Mucosa of stomach (tissue), 1 donor: Measurements from ENCODE around the gene ACVR1.

Source experiments
- H3K27me3 ChIP-seq: one replicate; pipeline ENCODE4 v1.7.0; 2013; ENCODE audit warnings: mild to moderate bottlenecking, low read length; ENCODE audit not compliant: control insufficient read depth, insufficient read depth
- H3K36me3 ChIP-seq: one replicate; pipeline ENCODE4 v1.7.0; 2013; ENCODE audit warnings: low read length; ENCODE audit not compliant: control insufficient read depth, insufficient read depth
- H3K4me1 ChIP-seq: one replicate; pipeline ENCODE4 v1.7.0; 2013; ENCODE audit warnings: mild to moderate bottlenecking, low read length; ENCODE audit not compliant: control insufficient read depth, insufficient read depth
- H3K4me3 ChIP-seq: one replicate; pipeline ENCODE4 v1.7.0; 2013; ENCODE audit warnings: low read length
- H3K9ac ChIP-seq: one replicate; pipeline ENCODE4 v1.7.0; 2013; ENCODE audit warnings: mild to moderate bottlenecking, low read length, moderate library complexity
- H3K9me3 ChIP-seq: one replicate; pipeline ENCODE4 v1.7.0; 2013; ENCODE audit warnings: mild to moderate bottlenecking, low read length, moderate library complexity; ENCODE audit not compliant: control insufficient read depth
- donor health status: Pancreatic carcinoma.

Gene ACVR1

GRCh38 chr2:157699806-157700205 lies 176.3 kb downstream of the ACVR1 start:
- Histone ChIP-seq H3K9ac (no peak overlapping the region), H3K27me3 (no peaks in the 10 kb centered on the region), H3K9me3 (no peaks in the 10 kb centered on the region)

DNA sequence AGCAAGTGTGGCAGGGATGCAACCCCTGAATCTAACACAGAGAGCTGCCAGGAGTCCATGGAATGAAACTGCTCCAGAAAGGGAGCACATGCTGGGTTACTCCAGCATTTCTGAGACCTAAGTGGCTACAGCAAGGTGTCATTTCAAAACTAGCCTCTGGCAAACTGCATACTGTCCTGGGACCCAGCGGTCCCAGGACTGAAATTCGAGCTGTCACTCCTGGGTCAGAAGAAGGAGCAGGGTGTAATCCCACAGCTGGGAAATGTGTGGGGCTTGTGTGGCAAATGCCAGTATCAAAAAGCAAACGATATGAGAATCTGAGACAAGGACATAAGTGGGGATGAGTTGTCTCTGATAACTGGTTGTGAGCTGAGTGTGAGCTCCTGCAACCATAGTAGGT lies 177.1 kb downstream of the ACVR1 start:
- H3K4me3 ChIP-seq = no peak overlapping the region
- H3K27me3 ChIP-seq = no peaks in the 10 kb centered on the region
- no peaks in the 10 kb centered on the region for H3K36me3 ChIP-seq
- no peaks in the 10 kb centered on the region for H3K9me3 ChIP-seq
- H3K4me1 ChIP-seq = no peaks in the 10 kb centered on the region
- H3K9ac ChIP-seq = no peak overlapping the region

More at GRCh38 chr2:157699806-157700205, 176.3 kb downstream of the ACVR1 start:
- Histone ChIP-seq H3K36me3 (no peaks in the 10 kb centered on the region), H3K4me1 (no peaks in the 10 kb centered on the region), H3K4me3 (no peak overlapping the region)

- Histone ChIP-seq H3K4me3 (no peak overlapping the region), H3K9ac (no peak overlapping the region), H3K9me3 (no peaks in the 10 kb centered on the region), H3K27me3 (no peaks in the 10 kb centered on the region), H3K36me3 (no peaks in the 10 kb centered on the region), H3K4me1 (no peaks in the 10 kb centered on the region)
These were observed 177.7 kb downstream of the ACVR1 start for GRCh38 chr2:157698430-157698829.

GRCh38 chr2:157696036-157696435 lies 180.1 kb downstream of the ACVR1 start:
- no peak overlapping the region for H3K9ac ChIP-seq
- no peak overlapping the region for H3K4me3 ChIP-seq
- H3K4me1 ChIP-seq = no peaks in the 10 kb centered on the region
- no peaks in the 10 kb centered on the region for H3K36me3 ChIP-seq
- H3K27me3 ChIP-seq = no peaks in the 10 kb centered on the region
- H3K9me3 ChIP-seq = no peaks in the 10 kb centered on the region

DNA sequence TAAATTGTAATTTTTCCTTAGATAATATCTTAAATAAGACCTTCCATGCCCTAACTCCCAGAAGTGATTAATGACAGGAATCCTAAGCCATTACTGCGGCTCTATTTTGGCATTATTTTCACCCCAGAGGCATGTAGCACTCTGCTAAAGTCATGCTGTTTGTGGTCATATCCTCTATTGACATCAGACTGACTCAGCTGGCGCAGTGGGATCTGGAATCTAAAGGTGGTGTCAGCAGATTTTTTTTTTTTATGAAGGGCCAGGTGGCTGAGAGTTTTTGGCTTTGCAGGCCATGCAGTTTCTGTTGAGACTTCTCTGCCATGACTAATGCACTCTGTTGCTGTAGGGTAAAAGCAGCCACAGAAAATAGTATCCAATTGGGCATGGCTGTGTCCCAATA lies 183.4 kb downstream of the ACVR1 start:
- H3K4me3 ChIP-seq = no peak overlapping the region
- H3K27me3 ChIP-seq = no peaks in the 10 kb centered on the region
- H3K4me1 ChIP-seq = no peaks in the 10 kb centered on the region
- H3K9ac ChIP-seq = no peak overlapping the region
- H3K36me3 ChIP-seq = no peaks in the 10 kb centered on the region
- H3K9me3 ChIP-seq = no peaks in the 10 kb centered on the region

GRCh38 chr2:157691695-157692094 lies 184.4 kb downstream of the ACVR1 start:
- Histone ChIP-seq H3K27me3 (no peaks in the 10 kb centered on the region), H3K4me1 (no peaks in the 10 kb centered on the region), H3K9me3 (no peaks in the 10 kb centered on the region), H3K36me3 (no peaks in the 10 kb centered on the region), H3K9ac (no peak overlapping the region), H3K4me3 (no peak overlapping the region)

GRCh38 chr2:157691131-157691530 lies 185.0 kb downstream of the ACVR1 start:
- no peaks in the 10 kb centered on the region for H3K9me3 ChIP-seq
- no peaks in the 10 kb centered on the region for H3K36me3 ChIP-seq
- H3K9ac ChIP-seq = no peak overlapping the region
- H3K4me3 ChIP-seq = no peak overlapping the region
- no peaks in the 10 kb centered on the region for H3K4me1 ChIP-seq
- H3K27me3 ChIP-seq = no peaks in the 10 kb centered on the region
